GM18511 (cell line): ENCODE results near the gene CACNA1B.

Experiments
- ATAC-seq: cut with Tn5 transposase; IDR thresholded peaks from one replicate; pipeline ENCODE4 v1.9.1; 2021; ENCODE audit warnings: mild to moderate bottlenecking, moderate library complexity; ENCODE audit not compliant: unreplicated experiment

CACNA1B gene

DNA sequence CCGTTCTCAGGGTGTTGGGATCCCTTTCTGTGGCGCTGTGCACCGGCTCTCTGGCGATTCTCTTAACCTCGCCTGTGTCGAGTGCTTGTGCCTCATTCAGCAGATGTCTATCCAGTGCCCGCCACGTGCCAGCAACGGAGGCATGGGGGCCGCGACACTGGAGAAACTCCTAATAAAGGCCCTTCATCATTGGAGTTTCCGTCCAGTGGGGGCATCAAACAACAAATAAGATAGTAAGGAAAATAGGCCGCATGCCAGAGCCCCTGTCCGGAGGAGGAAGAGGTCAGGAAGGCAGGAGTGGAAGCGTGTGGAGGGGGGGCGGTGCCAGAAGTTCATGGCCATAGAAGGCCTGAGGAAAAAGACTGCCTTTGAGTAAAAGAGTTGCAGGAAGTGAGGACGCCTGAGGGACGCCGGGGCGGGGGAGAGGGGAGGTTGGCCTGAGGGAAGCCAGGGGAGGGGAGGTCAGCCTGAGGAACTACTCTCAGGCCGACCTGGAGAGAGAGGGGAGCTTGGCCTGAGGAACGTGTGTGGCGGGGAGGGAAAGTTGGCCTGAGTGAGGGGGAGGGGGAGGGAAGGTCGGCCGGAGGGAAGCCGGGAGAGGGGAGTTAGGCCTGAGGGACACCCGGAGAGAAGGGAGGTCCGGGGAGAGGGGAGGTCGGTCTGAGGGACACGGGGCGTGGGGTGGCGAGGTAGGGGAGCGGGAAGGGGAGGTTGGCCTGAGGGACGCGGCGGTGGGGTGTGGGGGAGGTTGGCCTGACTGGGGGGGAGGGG lies 82.2 kb downstream of the CACNA1B start:
- no peak for ATAC-seq

DNA sequence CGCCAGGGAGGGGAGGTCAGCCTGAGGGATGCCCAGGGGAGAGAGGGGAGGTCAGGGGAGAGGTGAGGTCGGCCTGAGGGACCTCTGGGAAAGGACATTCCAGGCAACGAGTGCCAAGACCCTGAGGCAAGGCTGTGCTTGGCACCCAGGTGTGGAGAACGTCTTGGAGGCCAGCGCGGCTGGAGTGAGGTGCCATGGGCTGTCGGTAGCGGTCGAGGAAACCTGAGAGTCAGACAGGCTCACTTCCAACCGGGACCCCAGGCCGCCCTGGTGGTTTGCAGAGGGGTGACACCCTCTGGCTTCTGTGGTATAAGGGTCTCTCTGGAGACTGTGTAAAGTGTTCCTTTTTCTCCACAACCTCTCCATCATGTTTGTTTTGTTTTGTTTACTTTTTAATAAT lies 82.9 kb downstream of the CACNA1B start:
- no peak for ATAC-seq

DNA sequence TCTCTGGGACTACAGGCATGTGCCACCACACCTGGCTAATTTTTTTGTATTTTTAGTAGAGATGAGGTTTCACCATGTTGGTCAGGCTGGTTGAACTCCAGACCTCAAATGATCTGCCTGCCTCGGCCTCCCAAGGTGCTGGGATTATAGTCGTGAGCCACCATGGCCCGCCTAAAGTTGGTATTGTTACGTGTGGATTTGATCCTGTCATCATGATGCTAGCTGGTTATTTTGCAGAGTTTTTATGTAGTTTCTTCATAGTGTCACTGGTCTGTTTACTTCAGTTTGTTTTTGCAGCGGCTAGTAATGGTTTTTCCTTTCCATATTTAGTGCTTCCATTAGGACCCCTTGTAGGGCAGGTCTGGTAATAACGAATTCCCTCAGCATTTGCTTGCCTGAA lies 85.9 kb downstream of the CACNA1B start:
- no peak for ATAC-seq

DNA sequence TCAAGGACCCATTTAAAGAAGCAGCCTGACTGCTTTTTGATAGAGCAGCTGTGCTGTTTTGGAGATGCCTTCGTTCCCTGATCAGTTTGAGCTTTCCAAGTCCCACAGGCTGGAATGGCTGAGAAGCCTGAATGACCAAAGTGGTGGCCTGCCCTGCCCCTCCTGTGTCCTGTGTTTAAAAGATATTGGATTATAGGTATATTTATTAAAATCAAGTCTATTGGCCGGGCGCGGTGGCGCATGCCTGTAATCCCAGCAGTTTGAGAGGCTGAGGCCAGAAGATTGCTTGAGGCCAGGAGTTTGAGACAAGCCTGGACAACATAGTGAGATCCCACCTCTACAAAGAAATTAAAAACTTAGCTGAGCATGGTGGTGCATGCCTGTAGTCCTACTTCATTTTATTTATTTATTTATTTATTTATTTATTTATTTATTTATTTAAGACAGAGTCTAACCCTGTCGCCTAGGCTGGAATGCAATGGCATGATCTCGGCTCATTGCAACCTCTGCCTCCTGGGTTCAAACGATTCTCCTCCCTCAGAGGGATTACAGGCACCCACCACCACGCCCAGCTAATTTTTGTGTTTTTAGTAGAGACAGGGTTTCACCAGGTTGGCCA lies 87.7 kb downstream of the CACNA1B start:
- no peak for ATAC-seq

DNA sequence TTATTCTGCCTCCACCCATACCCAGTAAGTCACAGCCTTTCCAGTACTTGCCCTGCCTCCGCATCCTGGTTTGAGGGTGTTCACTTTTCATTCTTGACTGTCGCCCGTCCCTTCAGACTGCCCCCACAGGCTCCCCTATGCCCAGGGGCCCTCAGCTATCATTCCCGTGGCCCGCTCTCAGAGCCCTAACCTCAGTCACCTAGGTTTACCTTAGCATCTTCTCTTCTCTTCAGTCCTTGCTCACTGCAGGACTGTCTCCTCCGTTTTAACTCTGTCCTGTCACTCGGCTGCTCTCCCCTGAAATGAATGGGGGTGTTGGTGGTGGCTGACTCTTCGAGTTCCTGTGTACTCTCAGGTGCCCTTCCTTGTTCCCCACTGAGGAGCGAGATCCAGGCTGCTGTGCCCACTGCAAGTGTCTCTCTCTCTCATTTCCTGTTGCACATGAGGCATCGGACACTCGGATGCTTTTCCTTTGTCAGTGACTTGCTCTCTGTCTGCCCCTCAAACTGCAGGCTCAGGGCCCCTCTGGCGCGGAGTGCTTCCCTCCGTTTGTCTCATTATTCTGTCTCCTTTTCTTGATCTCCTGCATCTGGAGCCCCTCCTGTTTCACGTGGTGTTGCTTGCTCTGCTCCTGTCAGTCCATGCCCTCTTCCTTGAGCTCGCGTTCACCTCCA lies 89.8 kb downstream of the CACNA1B start:
- no peak for ATAC-seq

DNA sequence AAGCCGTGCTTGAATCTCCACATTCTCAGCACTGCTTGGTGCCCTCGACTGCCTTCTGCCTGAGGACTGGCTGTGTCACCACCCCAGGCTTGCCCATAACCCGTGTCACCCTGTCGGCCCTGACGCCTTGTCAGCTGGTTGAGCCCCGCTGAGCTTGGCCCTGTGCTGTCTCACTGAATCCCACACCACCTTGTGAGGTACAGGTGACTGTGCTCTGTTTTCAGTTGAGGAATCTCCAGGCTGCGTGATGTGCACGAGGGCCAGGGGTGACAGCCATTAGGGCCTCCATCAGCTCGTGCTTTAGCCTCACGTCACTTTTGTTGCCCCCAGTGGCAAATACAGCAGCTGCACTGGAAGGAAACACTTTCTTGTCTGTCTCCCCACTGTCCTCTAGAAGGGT lies 90.7 kb downstream of the CACNA1B start:
- ATAC-seq = no peak

DNA sequence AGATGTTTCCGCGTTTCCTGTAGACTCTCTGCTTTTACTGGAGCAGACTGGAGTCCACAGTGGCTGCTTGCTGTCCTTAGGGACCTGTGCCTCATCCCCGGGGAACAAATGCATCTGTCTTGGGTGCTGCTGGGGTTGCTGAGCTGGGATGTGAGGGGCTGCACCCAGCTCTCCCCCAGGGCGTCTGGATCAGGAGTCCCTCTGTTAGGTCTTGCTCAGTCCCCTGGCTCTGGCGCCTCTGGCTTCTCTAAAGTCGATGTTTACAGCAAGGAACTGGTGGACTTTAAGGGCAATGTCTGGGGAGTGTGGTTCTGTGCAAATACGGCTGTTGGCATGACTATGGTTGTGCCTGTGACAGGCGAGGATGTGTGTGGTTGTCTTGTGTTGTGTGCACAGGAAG lies 91.4 kb downstream of the CACNA1B start:
- ATAC-seq = no peak

DNA sequence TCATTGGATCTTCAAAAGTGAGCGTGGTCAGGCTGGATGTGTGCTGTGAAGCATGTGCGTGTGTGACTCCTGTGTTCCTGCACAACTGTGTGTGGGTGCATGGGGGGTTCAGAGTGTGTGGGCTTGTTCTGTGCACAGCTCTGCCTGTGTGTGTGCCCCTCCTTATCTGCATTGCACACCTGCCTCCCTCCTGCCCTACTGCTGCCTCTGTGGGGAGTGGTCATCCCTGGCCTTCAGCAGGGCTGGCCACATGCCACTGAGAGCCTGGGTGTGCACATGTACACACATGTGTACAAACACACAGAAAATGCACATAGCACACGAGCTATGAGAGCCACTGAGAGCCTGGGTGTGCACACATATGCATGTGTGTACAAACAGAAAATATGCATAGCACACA lies 92.1 kb downstream of the CACNA1B start:
- no peak for ATAC-seq

DNA sequence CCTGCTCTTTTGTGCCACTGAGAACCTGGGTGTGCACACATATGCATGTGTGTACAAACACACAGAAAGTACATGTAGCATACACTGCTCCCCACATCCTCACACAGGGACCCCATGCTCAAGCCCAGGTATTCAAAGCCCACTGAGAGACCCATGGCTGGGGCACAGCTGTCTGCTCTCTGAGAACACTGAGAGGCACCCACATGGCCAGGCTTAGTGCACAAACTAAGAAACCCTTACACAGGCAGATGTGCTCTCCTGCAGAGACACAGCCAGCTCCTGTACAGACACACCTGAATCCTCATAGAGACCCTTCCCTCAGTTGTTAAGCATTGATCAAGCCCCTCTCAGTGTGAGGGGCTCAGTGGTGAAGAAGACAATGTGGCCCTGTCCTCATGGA lies 92.5 kb downstream of the CACNA1B start:
- ATAC-seq = no peak

DNA sequence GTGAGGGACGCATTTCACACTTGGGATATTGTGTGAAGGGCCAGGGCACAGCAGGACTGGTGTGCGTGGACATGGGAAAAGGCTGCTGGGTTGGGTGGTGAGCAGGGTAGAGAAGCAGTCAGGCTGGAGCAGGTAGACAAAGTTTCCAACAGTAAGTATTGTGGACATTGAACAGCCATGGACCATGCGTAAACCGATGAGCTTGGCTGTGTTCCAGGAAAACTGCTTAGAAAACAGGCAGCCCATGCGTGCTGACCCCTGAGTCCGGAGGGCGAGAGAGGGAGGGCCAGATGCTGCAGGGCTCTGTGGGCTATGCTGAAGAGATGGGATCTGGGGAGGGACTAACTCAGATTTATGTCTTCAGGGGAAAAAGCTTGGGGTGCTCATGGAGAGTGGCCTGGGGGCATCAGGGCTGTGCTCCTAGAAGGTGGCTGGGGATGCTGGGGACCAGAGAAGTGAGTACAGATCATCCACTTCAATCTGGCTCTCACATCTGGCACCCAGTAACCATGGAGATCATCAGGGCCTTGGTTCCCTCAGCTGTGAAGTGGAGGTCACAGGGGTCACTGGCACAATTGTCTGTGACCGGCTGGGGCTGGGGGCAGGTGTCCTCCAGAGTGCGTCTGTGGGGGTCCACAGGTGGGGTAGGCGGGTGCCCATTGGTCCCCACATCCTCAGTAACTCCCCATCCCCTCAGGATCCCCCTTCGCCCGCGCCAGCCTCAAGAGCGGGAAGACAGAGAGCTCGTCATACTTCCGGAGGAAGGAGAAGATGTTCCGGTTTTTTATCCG lies 93.3 kb downstream of the CACNA1B start:
- no peak for ATAC-seq

DNA sequence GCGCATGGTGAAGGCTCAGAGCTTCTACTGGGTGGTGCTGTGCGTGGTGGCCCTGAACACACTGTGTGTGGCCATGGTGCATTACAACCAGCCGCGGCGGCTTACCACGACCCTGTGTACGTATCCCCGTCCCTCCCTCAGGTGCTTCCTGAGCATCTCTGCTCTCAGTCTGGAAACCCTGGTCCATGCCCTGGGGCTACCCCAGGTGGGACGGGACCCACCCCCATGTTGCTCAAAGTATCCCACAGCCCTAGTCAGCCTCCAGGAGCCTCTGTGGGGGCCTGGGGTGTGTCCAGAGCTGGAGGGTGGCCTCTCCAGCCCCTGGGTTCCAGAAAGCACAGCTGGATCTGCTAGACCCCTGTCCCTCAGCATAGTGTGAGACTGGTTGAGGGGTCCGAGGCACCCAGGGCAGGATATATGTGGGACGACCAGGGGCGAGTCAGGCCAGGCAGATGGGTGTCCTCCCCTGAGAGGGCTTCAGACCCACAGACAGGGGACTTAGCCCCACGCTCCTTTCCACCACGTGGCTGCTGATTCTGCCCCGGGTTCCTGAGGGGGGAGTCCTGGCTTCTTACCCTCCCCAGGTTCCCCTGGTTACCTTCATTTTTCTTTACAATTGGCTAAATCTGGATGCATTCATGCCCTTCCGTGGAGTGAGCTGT lies 94.0 kb downstream of the CACNA1B start:
- ATAC-seq = no peak

DNA sequence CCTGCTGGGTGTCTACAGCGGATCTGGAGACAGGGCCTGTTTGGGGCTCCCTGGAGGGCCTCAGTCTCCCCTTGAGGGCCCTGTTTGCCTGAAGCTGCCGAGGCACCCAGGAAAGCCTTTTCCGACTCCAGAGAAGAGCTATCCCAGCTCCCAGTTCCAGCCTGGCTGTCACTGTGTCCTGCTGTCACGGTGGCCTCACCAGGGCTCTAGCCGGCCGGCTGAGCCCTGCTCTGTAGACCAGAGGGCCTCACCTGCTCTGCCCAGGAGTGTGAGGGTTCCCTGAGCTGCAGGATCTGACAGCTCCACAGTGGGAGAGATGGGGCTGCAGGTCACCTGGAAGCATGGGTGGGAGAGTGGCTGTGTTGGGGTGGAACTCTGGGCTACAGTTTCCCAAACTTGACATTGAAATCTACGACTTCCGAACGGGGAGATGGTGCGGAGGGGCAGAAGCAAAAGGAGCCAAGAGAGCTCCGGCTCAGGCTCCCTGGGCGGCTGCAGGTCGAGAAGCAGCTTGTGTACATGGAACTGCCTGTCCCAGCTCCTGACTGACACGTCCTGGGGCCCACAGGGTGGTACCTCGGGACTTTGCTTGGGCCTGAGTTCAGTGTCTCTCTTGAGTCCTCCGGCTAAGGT lies 94.9 kb downstream of the CACNA1B start:
- ATAC-seq = no peak

DNA sequence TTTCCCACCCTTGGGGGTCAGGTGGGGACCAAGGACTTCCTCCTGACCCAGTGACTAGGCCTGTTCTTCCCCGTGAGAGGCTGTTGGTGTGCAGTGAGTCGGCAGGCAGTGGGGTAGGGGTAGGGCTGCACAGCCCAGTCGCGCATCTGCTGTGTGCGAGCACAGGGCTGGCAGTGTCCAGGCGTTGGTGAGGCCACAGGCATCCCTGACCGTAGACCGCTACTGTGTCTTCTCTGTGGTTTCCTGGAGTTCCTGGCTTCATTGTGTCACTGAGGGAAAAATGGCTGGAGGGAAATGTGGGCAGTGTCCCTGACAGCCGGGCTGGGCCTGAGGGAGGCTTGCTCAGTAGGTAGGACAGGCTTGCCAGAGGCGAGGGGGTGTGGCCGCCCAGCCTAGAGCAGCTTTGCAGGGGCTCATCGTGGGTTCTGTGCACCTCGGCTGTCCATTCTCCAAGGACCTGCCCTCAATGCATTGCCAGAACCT lies 95.4 kb downstream of the CACNA1B start:
- no peak for ATAC-seq

DNA sequence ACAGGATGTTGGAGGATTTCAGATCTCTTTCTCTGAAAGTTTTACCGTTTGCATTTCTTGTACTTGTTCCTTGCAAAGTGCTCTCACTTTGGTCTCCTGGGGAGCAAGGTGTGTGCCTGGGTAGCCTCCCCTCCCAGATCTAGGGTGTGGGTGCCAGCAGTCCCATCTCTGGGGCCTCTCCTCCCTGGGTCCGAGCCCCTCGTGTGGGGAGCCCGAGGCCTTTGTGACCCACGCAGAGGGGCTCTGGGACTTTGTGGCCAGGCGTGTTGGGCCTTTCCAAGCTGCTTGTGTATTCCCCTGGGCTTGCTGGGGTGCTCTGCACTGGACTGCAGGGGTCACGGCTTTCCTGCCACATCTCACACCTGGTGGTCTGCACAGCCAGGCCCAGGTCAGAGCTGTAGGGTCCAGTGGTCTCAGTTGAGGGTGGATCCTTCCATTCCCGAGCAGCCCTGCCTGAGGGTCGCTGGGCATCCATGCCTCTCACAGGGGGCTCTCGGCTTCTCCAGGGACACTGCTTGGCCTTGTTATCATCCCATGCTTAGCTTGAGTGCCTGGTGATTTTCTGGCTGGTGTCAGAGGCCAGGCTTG lies 96.3 kb downstream of the CACNA1B start:
- no peak for ATAC-seq

DNA sequence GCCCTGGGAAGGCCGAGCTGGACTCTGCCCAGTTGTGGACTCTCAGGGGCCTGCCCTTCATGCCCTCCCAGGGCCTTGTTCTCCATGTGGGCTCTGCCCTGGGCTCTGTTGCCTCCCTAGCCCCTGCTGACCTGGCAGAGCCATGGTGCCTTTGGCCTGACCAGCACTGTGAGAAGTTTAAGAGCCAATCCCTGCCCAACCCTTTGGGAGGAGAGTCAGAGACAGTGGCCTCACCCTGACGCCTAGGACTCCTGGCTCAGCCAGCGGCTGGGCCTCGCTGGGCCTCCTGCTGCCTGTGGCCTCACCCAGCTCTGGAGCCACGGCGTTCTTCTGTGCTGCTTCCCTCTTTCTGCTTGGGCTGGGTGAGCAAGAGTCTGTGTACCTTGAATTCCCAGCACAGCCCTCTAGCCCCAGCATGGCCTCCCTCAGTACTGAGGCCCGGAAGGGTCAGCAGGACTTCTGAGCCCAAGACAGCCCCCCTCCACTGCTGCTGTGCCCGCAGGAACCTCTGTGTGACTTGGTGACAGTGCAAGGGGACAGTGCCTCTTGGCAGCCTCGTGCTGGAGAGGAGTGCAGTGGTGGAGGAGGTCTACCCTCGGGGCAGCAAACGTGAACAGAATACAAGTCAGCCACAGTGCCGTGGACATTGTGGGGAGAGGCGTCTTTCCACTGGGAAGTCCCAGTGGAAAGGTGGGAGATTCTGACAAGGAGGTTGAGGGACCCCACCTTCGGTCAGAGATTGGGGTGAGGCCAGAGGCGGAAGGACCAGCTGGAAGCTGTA lies 97.4 kb downstream of the CACNA1B start:
- ATAC-seq = no peak

DNA sequence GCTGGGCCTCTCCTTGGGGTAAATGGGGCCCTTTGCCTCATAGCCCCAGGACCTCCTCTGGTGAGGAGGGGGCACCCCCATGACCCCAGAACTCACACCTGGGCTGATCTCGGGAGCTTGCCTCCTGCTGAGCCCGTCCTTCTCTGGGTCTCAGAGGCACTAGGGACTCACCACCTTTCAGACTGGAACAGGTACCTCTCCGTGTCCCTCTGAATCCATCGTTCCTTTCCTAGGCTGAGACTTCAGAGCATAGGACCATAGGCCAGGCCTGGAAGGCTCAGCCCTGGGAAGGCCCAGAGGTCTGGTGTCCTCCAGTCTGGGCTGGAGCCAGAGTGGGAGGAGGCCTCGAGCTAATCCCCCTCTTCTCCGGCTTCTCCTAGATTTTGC lies 97.9 kb downstream of the CACNA1B start:
- ATAC-seq = no peak

DNA sequence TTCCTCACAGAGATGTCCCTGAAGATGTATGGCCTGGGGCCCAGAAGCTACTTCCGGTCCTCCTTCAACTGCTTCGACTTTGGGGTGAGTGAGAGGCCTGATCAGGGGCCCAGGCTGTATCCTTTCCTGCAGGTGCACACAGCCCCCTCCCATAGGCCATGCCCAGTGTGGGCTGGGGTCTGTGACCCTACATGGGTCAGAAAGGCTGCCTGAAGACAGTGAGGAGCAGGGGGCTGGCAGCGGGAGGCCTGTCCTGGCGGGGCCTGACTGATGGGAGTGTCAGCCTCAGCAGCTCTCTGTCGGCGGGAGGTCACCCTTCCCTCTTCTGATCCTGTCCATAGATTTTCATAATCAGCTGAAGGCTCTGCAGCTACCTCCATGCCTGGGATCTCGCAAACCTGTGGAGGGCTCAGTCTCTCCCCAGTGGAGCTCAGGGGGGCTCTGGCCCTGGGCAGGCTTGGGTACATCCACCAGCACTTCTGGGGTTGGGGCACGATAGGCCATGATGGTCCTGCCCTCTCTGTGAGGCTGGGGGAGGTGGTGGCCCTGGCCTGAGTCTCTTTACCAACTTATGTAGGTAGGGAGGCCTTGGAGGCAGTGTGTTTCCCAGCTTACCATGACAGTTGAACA lies 98.5 kb downstream of the CACNA1B start:
- ATAC-seq = no peak

DNA sequence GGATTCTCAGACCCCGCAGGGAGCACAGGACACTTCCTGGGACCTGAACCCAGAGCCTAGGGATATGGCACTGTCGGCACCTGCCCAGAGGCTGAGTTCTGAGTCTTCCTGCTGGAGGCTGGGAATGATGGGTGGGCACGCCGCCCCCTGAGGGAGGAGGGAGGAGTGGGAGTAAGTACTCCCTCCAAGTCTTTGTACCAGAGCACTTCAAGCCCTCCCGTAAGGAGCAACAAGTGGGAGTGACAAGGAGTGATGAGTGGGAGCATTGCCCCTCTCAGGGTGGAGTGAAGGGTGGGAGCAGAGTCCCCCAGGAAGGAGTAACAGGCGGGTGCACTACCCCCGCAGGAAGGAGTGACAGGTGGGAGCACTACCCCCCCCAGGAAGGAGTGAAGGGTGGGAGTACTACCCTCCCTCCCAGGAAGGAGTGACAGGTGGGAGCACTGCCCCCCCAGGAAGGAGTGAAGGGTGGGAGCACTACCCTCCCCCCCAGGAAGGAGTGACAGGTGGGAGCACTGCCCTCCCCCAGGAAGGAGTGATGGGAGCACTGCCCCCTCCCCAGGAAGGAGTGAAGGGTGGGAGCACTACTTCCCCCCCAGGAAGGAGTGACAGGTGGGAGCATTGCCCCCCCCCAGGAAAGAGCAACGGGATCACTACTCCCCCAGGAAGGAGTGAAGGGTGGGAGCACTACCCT lies 100.1 kb downstream of the CACNA1B start:
- ATAC-seq = no peak
